Measurements from ENCODE around the gene ILDR1. TPM values are rescaled to one million over a fixed set of nuclear protein-coding genes. Genes with fewer than 3 reads are reported as not detected.

Gene ILDR1
- total RNA-seq, 3 donors from 2014 or later (not counting 1 experiment from before 2014, with no cell fraction given): 0.28 TPM; not detected in 2

DNA sequence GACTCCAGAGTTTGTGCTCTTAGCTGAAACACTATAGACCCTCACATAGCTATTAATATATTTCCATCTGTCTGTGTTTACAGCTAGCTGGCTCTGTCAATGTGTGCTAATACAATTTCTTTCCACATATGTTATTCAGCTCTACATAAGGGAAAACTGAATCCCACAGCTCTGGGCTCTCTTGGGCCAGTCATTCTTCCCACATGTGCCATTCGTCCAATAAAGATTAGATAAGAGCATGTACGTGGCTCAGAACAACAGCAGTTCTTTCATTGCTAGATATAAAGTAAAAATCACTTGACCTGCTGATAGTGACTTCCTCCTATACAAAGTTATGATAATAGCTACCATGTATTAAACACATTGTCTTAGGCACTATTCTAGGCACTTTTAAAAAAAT is 2.8 kb upstream of the ILDR1 start:
- Histone ChIP-seq H3K27me3 (ENCODE audit: control insufficient read depth, insufficient read depth, low read length) (peaks cover 2% of the 10 kb centered on the region), H3K9me3 (ENCODE audit: control insufficient read depth, insufficient read depth, low read length) (no peaks in the 10 kb centered on the region), H3K4me1 (ENCODE audit: control insufficient read depth, insufficient read depth, low read length) (peaks cover 3% of the 10 kb centered on the region), H3K36me3 (ENCODE audit: control insufficient read depth, insufficient read depth, low read length) (no peaks in the 10 kb centered on the region), H3K4me3 (ENCODE audit: low read length) (no peak overlapping the region), H3K27ac (ENCODE audit: low read length) (no peak overlapping the region)
- no peak for ATAC-seq
- intact Hi-C loops (cut with micrococcal nuclease): no loop called here
- TF ChIP-seq, protein P1, sequence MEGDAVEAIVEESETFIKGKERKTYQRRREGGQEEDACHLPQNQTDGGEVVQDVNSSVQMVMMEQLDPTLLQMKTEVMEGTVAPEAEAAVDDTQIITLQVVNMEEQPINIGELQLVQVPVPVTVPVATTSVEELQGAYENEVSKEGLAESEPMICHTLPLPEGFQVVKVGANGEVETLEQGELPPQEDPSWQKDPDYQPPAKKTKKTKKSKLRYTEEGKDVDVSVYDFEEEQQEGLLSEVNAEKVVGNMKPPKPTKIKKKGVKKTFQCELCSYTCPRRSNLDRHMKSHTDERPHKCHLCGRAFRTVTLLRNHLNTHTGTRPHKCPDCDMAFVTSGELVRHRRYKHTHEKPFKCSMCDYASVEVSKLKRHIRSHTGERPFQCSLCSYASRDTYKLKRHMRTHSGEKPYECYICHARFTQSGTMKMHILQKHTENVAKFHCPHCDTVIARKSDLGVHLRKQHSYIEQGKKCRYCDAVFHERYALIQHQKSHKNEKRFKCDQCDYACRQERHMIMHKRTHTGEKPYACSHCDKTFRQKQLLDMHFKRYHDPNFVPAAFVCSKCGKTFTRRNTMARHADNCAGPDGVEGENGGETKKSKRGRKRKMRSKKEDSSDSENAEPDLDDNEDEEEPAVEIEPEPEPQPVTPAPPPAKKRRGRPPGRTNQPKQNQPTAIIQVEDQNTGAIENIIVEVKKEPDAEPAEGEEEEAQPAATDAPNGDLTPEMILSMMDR (IDR thresholded peaks at IDR 0.05): no peak
- Mint-ChIP-seq H3K9me3 (no peaks in the 10 kb centered on the region), H3K36me3 (no peaks in the 10 kb centered on the region), H3K27ac (no peak overlapping the region), H3K4me3 (no peak overlapping the region), H3K4me1 (peaks cover 0 to 5% of the 10 kb centered on the region in 2 donors), H3K27me3 (ENCODE audit: low read depth in 2 of 2) (peaks cover 19 to 29% of the 10 kb centered on the region in 2 donors)
- DNase-seq: no peak
- 85% methylated on average over 2 of the region's 2 CpGs for WGBS (ENCODE audit: insufficient coverage)

DNA sequence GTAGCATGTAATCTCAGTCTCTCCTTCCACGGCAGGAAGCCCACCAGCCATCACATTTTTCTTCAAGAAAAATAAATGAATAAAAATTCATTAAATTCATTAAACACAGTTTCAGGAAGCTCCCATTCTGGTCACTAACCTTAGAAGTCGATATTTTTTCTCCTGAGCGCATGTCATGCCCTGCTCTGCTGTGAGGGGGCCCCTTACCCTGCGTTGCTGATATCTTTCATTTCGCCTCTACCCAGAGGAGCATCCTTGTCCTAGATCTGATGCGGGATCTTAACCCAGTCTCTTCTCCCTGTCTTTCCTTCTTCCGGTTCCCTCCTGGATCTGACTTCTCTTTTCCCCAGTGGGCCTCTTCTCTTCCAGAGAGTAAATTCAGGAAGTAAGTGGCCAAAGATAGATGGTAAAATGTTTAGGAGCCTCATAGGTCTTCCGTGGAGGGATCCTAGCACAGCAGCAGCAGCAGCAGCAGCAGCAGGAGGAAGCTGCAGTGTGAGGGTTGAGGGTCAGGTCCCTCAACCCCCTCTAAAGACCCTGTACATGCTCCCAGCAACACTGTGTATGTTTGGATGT is 1.4 kb upstream of the ILDR1 start:
- H3K4me1 Mint-ChIP-seq: peaks cover 0 to 5% of the 10 kb centered on the region in 2 donors
- Histone ChIP-seq H3K4me1 (ENCODE audit: control insufficient read depth, insufficient read depth, low read length) (peaks cover 3% of the 10 kb centered on the region), H3K9me3 (ENCODE audit: control insufficient read depth, insufficient read depth, low read length) (no peaks in the 10 kb centered on the region), H3K27me3 (ENCODE audit: control insufficient read depth, insufficient read depth, low read length) (peaks cover 2% of the 10 kb centered on the region), H3K36me3 (ENCODE audit: control insufficient read depth, insufficient read depth, low read length) (no peaks in the 10 kb centered on the region), H3K4me3 (ENCODE audit: low read length) (no peak overlapping the region), H3K27ac (ENCODE audit: low read length) (no peak overlapping the region)
- no peaks in the 10 kb centered on the region for H3K9me3 Mint-ChIP-seq
- H3K4me3 Mint-ChIP-seq: no peak overlapping the region
- peaks cover 19 to 29% of the 10 kb centered on the region in 2 donors for H3K27me3 Mint-ChIP-seq (ENCODE audit: low read depth in 2 of 2)
- DNase-seq: no peak
- no peak for ATAC-seq
- TF ChIP-seq, protein P1 (IDR thresholded peaks at IDR 0.05): no peak
- H3K27ac Mint-ChIP-seq: no peak overlapping the region
- WGBS (ENCODE audit: insufficient coverage): 70% methylated on average over 8 of the region's 8 CpGs
- H3K36me3 Mint-ChIP-seq: no peaks in the 10 kb centered on the region
- intact Hi-C loops (cut with micrococcal nuclease): no loop called here

DNA sequence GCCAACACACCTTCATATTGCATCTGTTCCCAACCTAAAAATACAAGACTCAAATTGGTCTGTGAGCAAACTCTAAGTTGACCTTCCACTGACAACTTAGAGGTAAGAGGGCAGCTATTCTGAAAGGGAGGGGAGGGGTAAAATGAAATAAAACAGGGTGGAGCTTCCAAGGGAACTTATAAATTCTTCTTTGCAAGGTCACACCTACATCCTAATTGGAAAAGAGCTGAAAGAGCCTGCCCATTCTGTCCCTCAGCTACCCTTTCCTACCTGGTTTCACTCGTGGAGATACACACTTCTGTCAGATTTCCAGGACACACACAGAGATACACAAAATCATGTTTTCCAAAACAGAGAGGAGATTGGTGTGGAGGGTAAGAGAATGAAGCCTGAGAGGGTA is 1.0 kb downstream of the ILDR1 start:
- Histone ChIP-seq H3K27me3 (ENCODE audit: control insufficient read depth, insufficient read depth, low read length) (peaks cover 2% of the 10 kb centered on the region), H3K4me3 (ENCODE audit: low read length) (no peak overlapping the region), H3K36me3 (ENCODE audit: control insufficient read depth, insufficient read depth, low read length) (no peaks in the 10 kb centered on the region), H3K27ac (ENCODE audit: low read length) (no peak overlapping the region), H3K4me1 (ENCODE audit: control insufficient read depth, insufficient read depth, low read length) (peaks cover 3% of the 10 kb centered on the region), H3K9me3 (ENCODE audit: control insufficient read depth, insufficient read depth, low read length) (no peaks in the 10 kb centered on the region)
- no peak overlapping the region for H3K4me3 Mint-ChIP-seq
- TF ChIP-seq, protein P1 (IDR thresholded peaks at IDR 0.05): no peak
- peaks cover 0 to 5% of the 10 kb centered on the region in 2 donors for H3K4me1 Mint-ChIP-seq
- ATAC-seq: no peak
- no peaks in the 10 kb centered on the region for H3K9me3 Mint-ChIP-seq
- no peak for DNase-seq
- peaks cover 25 to 29% of the 10 kb centered on the region in 2 donors for H3K27me3 Mint-ChIP-seq (ENCODE audit: low read depth in 2 of 2)
- 80% methylated on average over 1 of the region's 1 CpG for WGBS (ENCODE audit: insufficient coverage)
- intact Hi-C loops (cut with micrococcal nuclease): no loop called here
- H3K36me3 Mint-ChIP-seq: no peaks in the 10 kb centered on the region
- H3K27ac Mint-ChIP-seq: no peak overlapping the region

DNA sequence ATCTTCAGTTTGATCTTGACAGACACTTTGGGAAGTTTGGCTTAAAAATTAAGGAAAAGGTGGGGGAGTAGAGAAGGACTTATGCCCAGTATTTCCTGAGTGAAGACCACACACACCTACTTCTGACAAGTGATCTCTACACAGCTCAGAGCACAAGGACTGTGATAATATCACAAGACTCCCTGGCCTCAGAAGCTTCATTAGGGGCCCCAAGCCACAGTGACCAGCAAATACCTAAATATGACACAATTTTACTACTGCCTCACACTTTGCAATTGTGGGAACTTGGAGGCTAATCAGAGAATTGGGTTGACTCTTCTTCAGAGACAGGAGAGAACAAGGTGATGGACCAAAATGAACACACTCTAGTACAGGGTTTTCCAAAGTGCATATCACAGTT is 2.6 kb downstream of the ILDR1 start:
- no peak overlapping the region for H3K27ac Mint-ChIP-seq
- Histone ChIP-seq H3K27ac (ENCODE audit: low read length) (no peak overlapping the region), H3K4me3 (ENCODE audit: low read length) (no peak overlapping the region), H3K4me1 (ENCODE audit: control insufficient read depth, insufficient read depth, low read length) (peaks cover 3% of the 10 kb centered on the region), H3K36me3 (ENCODE audit: control insufficient read depth, insufficient read depth, low read length) (no peaks in the 10 kb centered on the region), H3K27me3 (ENCODE audit: control insufficient read depth, insufficient read depth, low read length) (peaks cover 2% of the 10 kb centered on the region), H3K9me3 (ENCODE audit: control insufficient read depth, insufficient read depth, low read length) (no peaks in the 10 kb centered on the region)
- DNase-seq (no peak), ATAC-seq (no peak)
- TF ChIP-seq, protein P1 (IDR thresholded peaks at IDR 0.05): no peak
- H3K4me3 Mint-ChIP-seq: no peak overlapping the region
- H3K27me3 Mint-ChIP-seq (ENCODE audit: low read depth in 2 of 2): peaks cover 24 to 26% of the 10 kb centered on the region in 2 donors
- no peaks in the 10 kb centered on the region for H3K9me3 Mint-ChIP-seq
- peaks cover 0 to 5% of the 10 kb centered on the region in 2 donors for H3K4me1 Mint-ChIP-seq
- intact Hi-C loops (cut with micrococcal nuclease): no loop called here
- no peaks in the 10 kb centered on the region for H3K36me3 Mint-ChIP-seq
